GM04503 (cell line): Measurements from ENCODE around the gene LRRC36.
A peak's percentile ranks its signal among the peaks of the same experiment; 100 is the strongest.
"Not testable (repeated sequence)": the region's sequence is repeated elsewhere in the genome, so short reads cannot be mapped to it uniquely, and the experiment has no call there.

ENCODE experiments used
- DNase-seq: peaks from one replicate; pipeline ENCODE4 v3.0.0-alpha.2; 2012; ENCODE audit warnings: low read depth

The LRRC36 gene

GRCh38 chr16:67405336-67405735 is 78.7 kb downstream of the LRRC36 start:
- no peak for DNase-seq

- DNase-seq, result peak; percentile 78
Observed at GRCh38 chr16:67406111-67406971, 79.7 kb downstream of the LRRC36 start.

- DNase-seq, result no peak
Observed at GRCh38 chr16:67407176-67407787, 80.7 kb downstream of the LRRC36 start.

- no peak for DNase-seq
Observed at GRCh38 chr16:67407788-67408452, 81.3 kb downstream of the LRRC36 start.

GRCh38 chr16:67409631-67410030 is 83.0 kb downstream of the LRRC36 start:
- no peak for DNase-seq

- no peak for DNase-seq
Observed at GRCh38 chr16:67411339-67411738, 84.7 kb downstream of the LRRC36 start.

GRCh38 chr16:67412294-67412693 is 85.7 kb downstream of the LRRC36 start:
- no peak for DNase-seq

- DNase-seq, result no peak
Observed at GRCh38 chr16:67413978-67414911, 87.6 kb downstream of the LRRC36 start.

- DNase-seq, result not testable (repeated sequence)
Observed at GRCh38 chr16:67415421-67415820, 88.8 kb downstream of the LRRC36 start.

GRCh38 chr16:67415872-67416793 is 89.5 kb downstream of the LRRC36 start, which contains the start of gene ZDHHC1:
Gene ZDHHC1, minus strand, starts transcription at chr16:67416477. Its CDS starts 8,702 bp downstream, at chr16:67407775.
- DNase-seq, result no peak

- DNase-seq, result no peak
Observed at GRCh38 chr16:67417333-67418061, 90.9 kb downstream of the LRRC36 start.

- DNase-seq, result no peak
Observed at GRCh38 chr16:67419502-67419901, 92.9 kb downstream of the LRRC36 start.

GRCh38 chr16:67419931-67420330 is 93.3 kb downstream of the LRRC36 start:
- DNase-seq, result no peak

GRCh38 chr16:67421030-67421429 is 94.4 kb downstream of the LRRC36 start:
- no peak for DNase-seq

- DNase-seq, result no peak
Observed at GRCh38 chr16:67423015-67423414, 96.4 kb downstream of the LRRC36 start.

GRCh38 chr16:67423611-67424260 is 97.1 kb downstream of the LRRC36 start:
- no peak for DNase-seq

GRCh38 chr16:67424261-67424615 is 97.6 kb downstream of the LRRC36 start:
- DNase-seq, result no peak

GRCh38 chr16:67425061-67425460 is 98.4 kb downstream of the LRRC36 start:
- no peak for DNase-seq

- DNase-seq, result no peak
Observed at GRCh38 chr16:67425580-67425979, 99.0 kb downstream of the LRRC36 start.
